Measurements from ENCODE around the gene CLIC4.
"Not testable (repeated sequence)": the region's sequence is repeated elsewhere in the genome, so short reads cannot be mapped to it uniquely, and the experiment has no call there.

GRCh38 chr1:24820221-24820620, 75.0 kb downstream of the CLIC4 start:
- not testable (repeated sequence) for TF ChIP-seq CTCF, POLR2A (IDR thresholded peaks at IDR 0.05)
